Hindlimb muscle (tissue), 1 donor: ENCODE data around the gene ZNF620. TPM values are rescaled to one million over a fixed set of nuclear protein-coding genes. Genes with fewer than 3 reads are reported as not detected.
"Not testable (repeated sequence)": the region's sequence is repeated elsewhere in the genome, so short reads cannot be mapped to it uniquely, and the experiment has no call there.

ENCODE experiments used
- DNase-seq: peaks from one replicate; pipeline ENCODE4 v3.0.0-alpha.2; 2013
- polyA plus RNA-seq: library from polyadenylated mRNA; unstranded; fragments of 120-200 nt; gene quantifications from one replicate; pipeline ENCODE4 v1.2.1, GENCODE V29; 2013; ENCODE audit not compliant: insufficient read length

Gene ZNF620
- 3.5 TPM for polyA plus RNA-seq

- DNase-seq = peak; percentile 53
Measured at GRCh38 chr3:40505599-40506462, at the start of gene ZNF620. ZNF620 (plus strand) TSS chr3:40506039; CDS start chr3:40506353, 314 bp downstream.

GRCh38 chr3:40456279-40456939 is 49.4 kb upstream of the ZNF620 start:
- DNase-seq = no peak

GRCh38 chr3:40456940-40457823 is 48.7 kb upstream of the ZNF620 start, which contains the start of gene RPL14:
RPL14 (plus strand) TSS chr3:40457339; CDS start chr3:40457472, 133 bp downstream.
- peak; percentile 99 for DNase-seq

- no peak for DNase-seq
Measured at GRCh38 chr3:40458473-40458872, 47.4 kb upstream of the ZNF620 start.

GRCh38 chr3:40460481-40460880 is 45.4 kb upstream of the ZNF620 start:
- DNase-seq = not testable (repeated sequence)

- DNase-seq = no peak
Measured at GRCh38 chr3:40461161-40461560, 44.7 kb upstream of the ZNF620 start.

DNA sequence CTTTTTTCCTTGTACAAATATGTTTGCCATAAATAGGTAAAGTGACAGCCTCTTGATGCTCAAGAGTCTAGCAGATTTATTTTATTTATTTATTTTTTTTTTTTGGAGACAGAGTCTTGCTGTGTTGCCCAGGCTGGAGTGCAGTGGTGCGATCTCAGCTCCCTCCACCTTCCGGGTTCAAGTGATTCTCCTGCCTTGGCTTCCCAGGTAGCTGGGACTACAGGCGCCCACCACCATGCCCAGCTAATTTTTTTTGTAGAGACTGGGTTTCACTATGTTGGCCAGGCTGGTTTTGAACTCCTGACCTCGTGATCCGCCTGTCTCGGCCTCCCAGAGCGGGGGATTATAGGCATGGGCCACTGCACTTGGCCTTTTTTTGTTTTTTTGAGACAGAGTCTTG is 43.0 kb upstream of the ZNF620 start:
- not testable (repeated sequence) for DNase-seq

DNA sequence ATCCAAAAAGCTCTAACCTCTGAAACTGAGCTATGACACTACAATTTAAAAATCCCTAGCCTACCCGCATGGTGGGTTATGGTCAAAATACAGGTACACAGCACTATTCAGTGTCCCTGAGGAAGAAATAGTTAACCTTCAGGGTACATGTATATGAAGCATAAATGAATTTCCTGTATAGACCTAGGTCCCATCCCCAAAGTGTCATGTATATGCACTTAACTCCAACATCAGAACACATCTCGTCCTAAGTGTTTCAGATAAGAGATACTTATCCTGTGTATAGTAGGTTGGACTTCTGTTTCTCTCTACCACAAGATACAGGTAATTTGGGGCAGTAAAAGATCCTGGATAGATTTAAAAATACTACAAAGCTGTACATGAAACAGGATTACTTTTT is 42.3 kb upstream of the ZNF620 start:
- no peak for DNase-seq

DNA sequence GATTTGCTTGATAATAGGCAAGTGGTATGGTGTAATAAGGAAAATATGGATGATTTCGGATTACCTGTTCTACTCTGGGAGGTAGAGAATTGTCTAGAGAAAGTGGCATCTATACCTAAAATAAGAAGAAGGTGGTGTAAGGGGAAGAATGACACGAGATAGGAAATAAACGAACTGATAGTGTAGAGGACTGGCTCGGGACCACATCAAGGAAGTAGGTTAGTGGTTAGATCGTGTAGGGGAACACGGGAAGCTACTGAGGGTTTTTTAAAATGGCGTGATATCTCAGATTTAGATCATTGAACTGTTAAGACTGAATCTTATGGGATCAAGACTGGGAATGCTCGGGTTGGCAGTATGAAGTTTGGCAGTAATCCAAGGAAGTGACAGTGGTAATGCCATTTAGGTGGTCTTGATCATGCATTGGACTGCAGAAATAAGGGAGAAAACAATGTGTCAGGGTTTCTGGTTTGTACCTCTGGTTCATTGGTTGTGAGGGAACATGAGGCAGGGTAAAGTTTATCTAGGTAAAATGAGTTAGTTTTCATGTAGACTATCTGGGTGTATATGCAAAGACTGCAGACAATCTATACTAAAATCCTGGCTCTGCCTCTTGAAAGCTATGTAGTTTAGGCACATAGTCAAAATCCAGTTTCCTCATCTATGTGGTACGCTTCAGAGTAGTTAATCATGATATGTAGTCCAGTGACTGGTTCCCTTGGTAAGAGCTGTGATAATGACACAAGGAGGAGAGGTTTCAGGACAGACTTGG is 41.3 kb upstream of the ZNF620 start:
- DNase-seq = no peak

- DNase-seq = no peak
Measured at GRCh38 chr3:40465111-40465407, 40.8 kb upstream of the ZNF620 start.

DNA sequence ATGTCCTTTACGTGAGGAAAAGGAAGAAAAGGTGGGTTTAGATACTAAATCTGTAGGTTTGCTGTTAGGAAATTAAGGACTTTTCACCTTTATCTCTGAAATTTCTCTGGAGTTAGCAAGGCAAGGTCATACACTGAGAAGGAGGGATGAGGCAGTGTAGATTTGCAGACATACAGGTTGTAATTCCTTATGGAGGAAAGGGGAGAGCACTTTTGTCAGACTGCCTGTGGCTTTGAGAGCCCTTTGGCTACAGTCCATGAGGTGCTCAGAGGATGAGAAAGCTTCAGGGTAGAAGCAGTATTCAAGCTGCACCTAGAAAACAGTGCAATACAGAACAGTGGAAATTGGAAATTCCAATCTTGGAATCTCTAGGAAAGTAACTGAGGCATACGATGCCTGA is 40.4 kb upstream of the ZNF620 start:
- no peak for DNase-seq

DNA sequence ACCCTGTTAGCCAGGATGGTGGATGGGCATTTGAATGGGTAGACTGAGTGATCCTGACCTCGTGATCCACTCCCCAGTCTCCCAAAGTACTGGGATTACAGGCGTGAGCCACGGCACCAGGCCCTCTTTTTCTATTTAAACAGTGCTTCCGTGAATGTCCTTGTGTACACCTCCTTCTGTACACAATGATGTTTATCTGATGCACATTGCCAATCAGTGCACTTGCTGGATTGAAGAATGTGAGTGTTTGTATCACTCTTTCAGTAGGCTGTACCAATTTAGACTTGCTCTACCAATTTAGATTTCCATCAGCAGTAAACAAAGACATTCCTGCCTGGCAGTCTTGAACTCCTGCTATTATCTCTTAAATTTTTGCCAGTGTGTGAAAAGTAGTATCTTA is 37.8 kb upstream of the ZNF620 start:
- no peak for DNase-seq

- no peak for DNase-seq
Measured at GRCh38 chr3:40470701-40471100, 35.1 kb upstream of the ZNF620 start.

DNA sequence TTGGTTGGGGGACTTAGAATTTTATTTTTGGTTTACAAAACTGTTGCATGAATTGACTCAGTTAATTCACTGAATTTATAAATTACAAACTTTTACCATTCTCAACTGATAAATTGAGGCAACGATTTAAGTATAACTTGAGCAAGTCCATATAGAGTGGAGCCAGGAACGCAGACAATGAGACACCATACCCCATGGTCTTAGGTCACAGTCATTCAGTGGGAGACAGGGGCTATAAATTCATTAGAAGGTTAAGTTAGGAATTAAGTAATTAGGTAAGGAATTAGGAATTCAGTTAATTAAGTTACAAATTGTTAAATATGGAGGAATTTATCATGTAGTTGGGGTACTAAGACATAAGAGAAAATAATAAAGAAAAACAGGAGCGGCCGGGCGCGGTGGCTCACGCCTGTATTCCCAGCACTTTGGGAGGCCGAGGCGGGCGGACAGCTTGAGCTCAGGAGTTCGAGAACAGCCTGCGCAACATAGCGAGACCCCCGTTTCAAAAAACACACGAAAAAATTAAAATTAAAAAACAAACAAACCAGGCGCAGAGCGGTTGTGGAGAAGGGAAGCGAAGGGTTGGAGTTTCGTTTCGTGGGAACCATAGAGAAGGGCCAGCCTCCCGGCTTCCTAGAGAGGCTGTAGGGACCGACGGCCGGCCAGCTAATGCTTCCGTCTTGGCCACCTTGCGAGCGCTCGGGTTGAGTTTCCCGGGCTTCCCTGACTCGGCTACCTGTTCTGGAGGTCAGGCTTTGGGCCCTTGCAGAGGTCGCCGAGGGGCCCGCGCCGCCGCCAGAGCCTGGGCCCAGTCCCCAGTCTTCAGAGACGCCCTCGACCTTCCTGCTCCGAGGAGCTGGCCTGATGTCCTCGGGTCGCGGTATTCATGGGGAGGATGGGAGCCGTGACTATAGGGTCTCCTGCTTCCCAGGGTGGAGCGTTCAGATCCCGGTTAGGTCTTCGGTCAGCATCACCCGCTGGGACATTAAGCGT is 29.1 kb upstream of the ZNF620 start, which contains the start of gene ZNF619:
TSS of gene ZNF619 (plus strand) at position 645 of the 993 bp plus-strand sequence. CDS start 858 bp downstream, outside the sequence.
- peak; percentile 84 for DNase-seq

GRCh38 chr3:40477666-40478065 is 28.2 kb upstream of the ZNF620 start:
- no peak for DNase-seq

GRCh38 chr3:40487172-40487571 is 18.7 kb upstream of the ZNF620 start:
- DNase-seq = no peak

- no peak for DNase-seq
Measured at GRCh38 chr3:40490916-40491315, 14.9 kb upstream of the ZNF620 start.

DNA sequence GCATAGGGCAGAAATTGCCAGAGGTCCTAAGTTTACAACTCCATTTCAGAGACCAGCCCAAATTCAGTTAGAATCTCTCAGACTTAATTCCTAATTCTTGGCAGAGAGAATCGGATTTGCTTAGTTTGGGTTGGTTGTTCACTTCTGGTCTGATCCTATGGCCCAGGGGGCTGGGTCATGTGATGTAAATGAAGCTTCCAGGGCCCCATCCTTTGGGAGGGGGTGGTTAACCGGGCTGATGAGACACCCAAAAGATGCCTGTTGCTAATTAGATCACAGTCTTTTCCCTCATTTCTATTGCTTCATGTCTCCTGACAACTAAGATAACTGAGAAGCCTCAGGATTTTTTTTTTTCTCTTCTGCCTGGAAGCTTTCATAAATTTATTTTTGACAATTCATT is 11.1 kb upstream of the ZNF620 start:
- no peak for DNase-seq

GRCh38 chr3:40497288-40497687 is 8.6 kb upstream of the ZNF620 start:
- DNase-seq = no peak

- DNase-seq = no peak
Measured at GRCh38 chr3:40499952-40500351, 5.9 kb upstream of the ZNF620 start.

GRCh38 chr3:40502034-40502433 is 3.8 kb upstream of the ZNF620 start:
- DNase-seq = no peak
